D721Med (cell line): Measurements from ENCODE around the gene GPS1.

Experiments used
- DNase-seq: peaks from one replicate; pipeline ENCODE4 v3.0.0; 2011; ENCODE audit warnings: low spot score; ENCODE audit not compliant: insufficient read length
- FAIRE-seq: peaks from 2 replicates; lab custom pipeline; 2011; peaks lifted over from hg19 to GRCh38; lab: Jason Lieb, UNC
- CTCF ChIP-seq: IDR thresholded peaks from 2 replicates; pipeline ENCODE4 v1.5.1; 2012; ENCODE audit warnings: mild to moderate bottlenecking, control low read depth; ENCODE audit not compliant: insufficient read depth; ENCODE audit errors: missing control alignments

Gene GPS1

GRCh38 chr17:82016061-82016874 lies 35.4 kb upstream of the GPS1 start:
- DNase-seq, result no peak
- no peak for TF ChIP-seq CTCF
- no peak for FAIRE-seq

GRCh38 chr17:82016875-82017459 lies 34.7 kb upstream of the GPS1 start:
- no peak for FAIRE-seq
- no peak for TF ChIP-seq CTCF
- no peak for DNase-seq

GRCh38 chr17:82017612-82018151 lies 34.0 kb upstream of the GPS1 start:
- TF ChIP-seq CTCF, result no peak
- DNase-seq (no peak), FAIRE-seq (no peak)

DNA sequence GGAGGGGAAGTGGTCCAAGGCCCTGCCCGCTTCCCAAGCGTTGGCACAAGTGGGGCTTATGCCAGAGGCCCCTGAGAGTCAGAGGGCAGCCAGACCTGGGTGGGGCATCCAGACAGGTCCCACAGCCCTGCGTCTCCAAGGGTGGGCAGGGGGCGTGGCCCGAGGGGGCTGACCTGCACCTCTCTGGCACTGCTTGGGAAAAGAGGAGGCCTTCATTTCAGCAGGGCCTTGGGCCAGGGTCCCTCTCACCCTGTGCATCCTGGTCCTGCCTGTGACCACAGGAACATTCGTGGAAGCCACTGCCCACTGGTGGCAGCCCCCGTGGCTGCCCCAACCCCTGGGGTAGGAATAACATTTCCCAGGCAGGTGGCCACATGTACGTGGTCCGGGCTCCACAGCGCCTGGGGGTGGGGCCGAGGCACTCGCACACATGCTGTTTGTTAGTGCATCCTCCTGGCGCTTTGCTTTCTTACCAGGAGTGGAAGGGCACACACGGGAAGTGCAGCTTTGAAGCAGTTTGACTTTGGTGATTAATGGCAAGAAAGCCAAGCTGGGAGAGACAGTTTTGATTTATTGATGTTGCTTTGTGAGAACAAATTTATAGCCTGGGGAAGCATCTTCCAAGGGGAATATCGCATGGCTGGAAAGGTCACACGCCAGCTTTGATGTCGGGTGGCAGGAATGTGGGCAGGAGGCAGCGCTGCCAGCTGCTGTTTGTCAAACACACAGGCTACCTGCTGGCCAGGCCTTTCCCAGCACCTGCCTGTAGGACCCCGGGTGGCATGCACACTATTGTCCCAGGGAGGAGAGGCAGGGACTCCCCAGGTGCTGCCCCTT lies 33.3 kb upstream of the GPS1 start:
- TF ChIP-seq CTCF, result no peak
- no peak for FAIRE-seq
- DNase-seq, result no peak

- no peak for TF ChIP-seq CTCF
- no peak for FAIRE-seq
- DNase-seq, result no peak
Measured at GRCh38 chr17:82018989-82019689, 32.6 kb upstream of the GPS1 start.

- DNase-seq, result peak; percentile 87
- no peak for FAIRE-seq
Measured at GRCh38 chr17:82019690-82020571, 31.8 kb upstream of the GPS1 start.

More at GRCh38 chr17:82019690-82020571, 31.8 kb upstream of the GPS1 start:
- TF ChIP-seq CTCF, result peak; percentile 82
